ENCODE measurements around the gene ACOX2.

Gene ACOX2

DNA sequence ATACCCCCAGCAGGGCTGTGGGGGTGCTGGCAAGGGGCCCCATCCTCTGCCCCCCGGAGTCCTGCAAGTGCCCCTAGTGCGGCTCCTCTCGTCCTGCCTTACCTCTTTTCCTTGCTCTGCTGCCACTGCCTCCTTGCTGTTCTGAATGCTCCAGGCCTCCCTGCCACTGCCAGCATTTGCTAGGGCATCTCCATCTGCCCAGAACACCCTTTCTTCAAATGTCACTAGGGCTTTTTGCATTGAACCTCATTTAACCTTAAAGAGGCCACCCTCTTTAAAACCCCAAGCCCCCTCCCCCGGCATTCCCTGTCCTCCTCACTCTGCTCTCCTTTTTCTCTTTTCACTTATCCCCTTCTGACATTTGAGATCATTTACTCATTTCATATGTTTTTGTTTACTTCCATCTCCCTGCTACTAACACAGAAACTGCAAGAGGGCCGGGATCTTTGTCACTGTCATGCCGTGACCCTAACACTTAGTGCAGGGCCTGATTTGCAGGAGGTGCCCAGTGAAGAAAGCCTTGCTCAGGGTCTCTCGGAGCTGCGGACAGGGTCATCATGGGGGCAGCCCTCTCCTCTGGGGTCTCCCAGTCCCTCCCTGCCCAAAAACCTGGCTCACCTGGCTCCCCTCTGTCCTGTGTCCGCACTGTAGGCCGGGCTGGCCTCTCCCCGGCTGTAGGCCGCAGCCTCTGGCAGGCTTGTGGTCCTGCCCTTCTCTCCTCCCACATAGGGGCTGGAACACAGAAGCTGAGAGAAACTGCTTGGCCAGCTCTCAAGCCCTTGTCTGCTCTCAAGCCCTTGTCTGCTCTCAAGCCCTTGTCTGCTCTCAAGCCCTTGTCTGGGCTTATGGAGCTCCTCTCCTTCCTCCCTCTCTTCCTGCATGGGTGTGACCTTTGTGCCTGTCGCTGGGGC is at the start of gene ACOX2:
TSS of gene ACOX2 (minus strand) at position 690 of the 911 bp plus-strand sequence. CDS start 2,084 bp downstream, outside the sequence.
- peaks cover 11% of the 10 kb centered on the region; the same call in 1 of the 2 replicates for H3K4me1 ChIP-seq (ENCODE audit: control insufficient read depth, low read length)

DNA sequence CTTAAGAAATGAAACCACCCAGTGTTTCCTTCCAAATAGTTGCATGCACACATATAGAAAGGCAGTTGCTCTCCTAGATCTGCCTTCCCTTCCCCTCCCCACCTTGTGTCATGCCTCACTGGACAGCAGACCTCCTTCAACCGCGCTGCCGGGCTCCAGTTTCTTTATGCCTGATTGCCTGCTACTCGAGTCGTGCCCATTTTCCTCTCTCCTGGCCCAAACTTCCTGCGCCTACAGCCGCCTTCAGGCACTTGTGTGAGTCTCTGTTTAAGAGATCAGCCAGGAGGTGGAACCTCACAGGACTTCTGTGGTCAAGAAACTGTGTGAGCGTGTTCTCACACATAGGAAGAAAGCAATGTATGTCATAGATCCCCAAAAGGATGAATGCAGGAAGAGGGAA is 49.0 kb upstream of the ACOX2 start:
- peak overlapping the region; percentile 96 for H3K4me2 ChIP-seq (ENCODE audit: low read length)
- no peak overlapping the region for H3K27ac ChIP-seq (ENCODE audit: low read depth, low read length)
- H3K4me3 ChIP-seq (ENCODE audit: low read length), result peak overlapping the region; percentile 75

More for the DNA sequence above, at the start of gene ACOX2:
- no peaks in the 10 kb centered on the region for H3K79me2 ChIP-seq (ENCODE audit: control insufficient read depth, low read length)
- H3K9me3 ChIP-seq (ENCODE audit: control insufficient read depth, insufficient read depth, low read length), result no peaks in the 10 kb centered on the region
- no peak within 1 kb of the TSS for H3K4me3 ChIP-seq (ENCODE audit: low read length)
- peaks cover 2% of the 10 kb centered on the region; the same call in 1 of the 2 replicates for H3K27me3 ChIP-seq (ENCODE audit: control insufficient read depth, low read length)
- H3K4me2 ChIP-seq (ENCODE audit: low read length), result no peak within 1 kb of the TSS
- H4K20me1 ChIP-seq (ENCODE audit: control insufficient read depth, insufficient read depth, low read depth, low read length), result no peaks in the 10 kb centered on the region
- H3K9me2 ChIP-seq (replicated peaks; ENCODE audit: control insufficient read depth, low read length), result no peaks in the 10 kb centered on the region
- TF ChIP-seq, protein P1, sequence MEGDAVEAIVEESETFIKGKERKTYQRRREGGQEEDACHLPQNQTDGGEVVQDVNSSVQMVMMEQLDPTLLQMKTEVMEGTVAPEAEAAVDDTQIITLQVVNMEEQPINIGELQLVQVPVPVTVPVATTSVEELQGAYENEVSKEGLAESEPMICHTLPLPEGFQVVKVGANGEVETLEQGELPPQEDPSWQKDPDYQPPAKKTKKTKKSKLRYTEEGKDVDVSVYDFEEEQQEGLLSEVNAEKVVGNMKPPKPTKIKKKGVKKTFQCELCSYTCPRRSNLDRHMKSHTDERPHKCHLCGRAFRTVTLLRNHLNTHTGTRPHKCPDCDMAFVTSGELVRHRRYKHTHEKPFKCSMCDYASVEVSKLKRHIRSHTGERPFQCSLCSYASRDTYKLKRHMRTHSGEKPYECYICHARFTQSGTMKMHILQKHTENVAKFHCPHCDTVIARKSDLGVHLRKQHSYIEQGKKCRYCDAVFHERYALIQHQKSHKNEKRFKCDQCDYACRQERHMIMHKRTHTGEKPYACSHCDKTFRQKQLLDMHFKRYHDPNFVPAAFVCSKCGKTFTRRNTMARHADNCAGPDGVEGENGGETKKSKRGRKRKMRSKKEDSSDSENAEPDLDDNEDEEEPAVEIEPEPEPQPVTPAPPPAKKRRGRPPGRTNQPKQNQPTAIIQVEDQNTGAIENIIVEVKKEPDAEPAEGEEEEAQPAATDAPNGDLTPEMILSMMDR (IDR thresholded peaks at IDR 0.05; ENCODE audit: low read depth, low read length, poor library complexity, severe bottlenecking), result no peak
- no peak for TF ChIP-seq EZH2phosphoT487 (IDR thresholded peaks at IDR 0.05; ENCODE audit: borderline replicate concordance, low read length)
- H3F3A ChIP-seq (ENCODE audit: control insufficient read depth, insufficient read depth), result no peaks in the 10 kb centered on the region
- H3K36me3 ChIP-seq (ENCODE audit: control insufficient read depth, low read length), result no peaks in the 10 kb centered on the region
- H3K27ac ChIP-seq (ENCODE audit: low read depth, low read length), result no peak within 1 kb of the TSS

DNA sequence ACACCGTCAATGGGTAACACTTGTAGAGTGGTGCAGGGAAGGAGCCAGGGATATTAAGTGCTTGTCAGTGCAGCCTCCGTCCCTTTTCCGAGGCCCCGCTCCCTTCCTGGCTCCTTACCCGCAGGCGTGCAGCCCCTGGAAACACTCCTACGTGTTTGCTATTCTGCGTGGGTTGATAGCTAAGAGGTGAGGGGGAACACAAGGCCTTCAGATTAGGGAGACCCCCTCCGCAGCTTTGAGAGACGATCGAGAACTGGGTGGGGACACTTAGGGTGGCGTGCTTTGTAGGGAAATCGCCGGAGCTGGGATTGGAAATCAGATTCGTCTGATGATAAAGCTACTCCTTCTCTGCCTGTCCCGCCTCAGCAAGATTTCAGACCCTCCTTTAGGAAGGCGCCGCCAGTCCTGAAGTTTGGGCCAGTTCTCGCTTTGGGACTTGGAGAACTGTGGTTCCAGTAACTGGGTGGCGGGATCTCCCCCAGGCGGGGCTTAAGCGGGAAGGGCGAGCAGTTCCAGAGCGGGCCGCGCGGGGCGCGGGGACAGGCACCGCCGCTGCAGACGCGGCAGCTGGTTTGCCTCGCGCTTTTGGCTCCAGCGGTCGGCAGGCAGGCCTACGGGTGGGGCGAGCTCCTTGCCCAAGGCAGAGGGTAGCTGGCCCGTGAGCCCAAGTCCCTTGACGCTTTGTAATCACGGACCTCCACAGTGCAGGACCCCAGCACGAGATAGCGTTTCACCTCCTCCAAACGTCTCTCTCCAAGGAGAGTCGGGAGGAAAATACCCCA is 48.2 kb upstream of the ACOX2 start:
- H3K4me1 ChIP-seq (ENCODE audit: control insufficient read depth, low read length), result peaks cover 31% of the 10 kb centered on the region
- peaks cover 22% of the 10 kb centered on the region for H3K27me3 ChIP-seq (ENCODE audit: control insufficient read depth, low read length)
- TF ChIP-seq, protein P1 (IDR thresholded peaks at IDR 0.05; ENCODE audit: low read depth, low read length, poor library complexity, severe bottlenecking), result peak; percentile 53
- TF ChIP-seq EZH2phosphoT487 (IDR thresholded peaks at IDR 0.05; ENCODE audit: borderline replicate concordance, low read length), result peak; percentile 30; the same call in 1 of the 2 replicates
- no peaks in the 10 kb centered on the region for H4K20me1 ChIP-seq (ENCODE audit: control insufficient read depth, insufficient read depth, low read depth, low read length)
- no peaks in the 10 kb centered on the region for H3K9me3 ChIP-seq (ENCODE audit: control insufficient read depth, insufficient read depth, low read length)
- H3K27ac ChIP-seq (ENCODE audit: low read depth, low read length), result no peak overlapping the region
- peak overlapping the region; percentile 96 for H3K4me2 ChIP-seq (ENCODE audit: low read length)
- peak overlapping the region; percentile 75 for H3K4me3 ChIP-seq (ENCODE audit: low read length)
- H3K9me2 ChIP-seq (replicated peaks; ENCODE audit: control insufficient read depth, low read length), result no peaks in the 10 kb centered on the region
- no peaks in the 10 kb centered on the region for H3F3A ChIP-seq (ENCODE audit: control insufficient read depth, insufficient read depth)
- no peaks in the 10 kb centered on the region for H3K79me2 ChIP-seq (ENCODE audit: control insufficient read depth, low read length)
- no peaks in the 10 kb centered on the region for H3K36me3 ChIP-seq (ENCODE audit: control insufficient read depth, low read length)

More for the DNA sequence above, 49.0 kb upstream of the ACOX2 start:
- H4K20me1 ChIP-seq (ENCODE audit: control insufficient read depth, insufficient read depth, low read depth, low read length), result no peaks in the 10 kb centered on the region
- peaks cover 22% of the 10 kb centered on the region for H3K27me3 ChIP-seq (ENCODE audit: control insufficient read depth, low read length)
- H3F3A ChIP-seq (ENCODE audit: control insufficient read depth, insufficient read depth), result no peaks in the 10 kb centered on the region
- no peaks in the 10 kb centered on the region for H3K9me2 ChIP-seq (replicated peaks; ENCODE audit: control insufficient read depth, low read length)
- no peaks in the 10 kb centered on the region for H3K79me2 ChIP-seq (ENCODE audit: control insufficient read depth, low read length)
- no peaks in the 10 kb centered on the region for H3K36me3 ChIP-seq (ENCODE audit: control insufficient read depth, low read length)
- peaks cover 31% of the 10 kb centered on the region for H3K4me1 ChIP-seq (ENCODE audit: control insufficient read depth, low read length)
- no peaks in the 10 kb centered on the region for H3K9me3 ChIP-seq (ENCODE audit: control insufficient read depth, insufficient read depth, low read length)
- TF ChIP-seq, protein P1 (IDR thresholded peaks at IDR 0.05; ENCODE audit: low read depth, low read length, poor library complexity, severe bottlenecking), result no peak
- TF ChIP-seq EZH2phosphoT487 (IDR thresholded peaks at IDR 0.05; ENCODE audit: borderline replicate concordance, low read length), result no peak

Data from DOHH2 (cell line).